Measurements from ENCODE around the gene FTH1.
"Not testable (repeated sequence)": the region's sequence is repeated elsewhere in the genome, so short reads cannot be mapped to it uniquely, and the experiment has no call there.

The FTH1 gene

GRCh38 chr11:61959678-61960077, 7.8 kb downstream of the FTH1 start:
- peaks cover 39% of the 10 kb centered on the region for H3K4me1 ChIP-seq (ENCODE audit: control insufficient read depth, insufficient read depth, low read length)
- no peak overlapping the region for H3K4me3 ChIP-seq (ENCODE audit: low read length)
- no peaks in the 10 kb centered on the region for H3K9me3 ChIP-seq (replicated peaks; ENCODE audit: low read length)
- H3K36me3 ChIP-seq (ENCODE audit: insufficient read depth, low read length): peaks cover 18% of the 10 kb centered on the region
- no peaks in the 10 kb centered on the region for H3K27me3 ChIP-seq (ENCODE audit: control insufficient read depth, insufficient read depth, low read length)
- no peak overlapping the region for H3K9ac ChIP-seq (ENCODE audit: low read depth, low read length)
- H3K4me2 ChIP-seq (ENCODE audit: low read length): no peak overlapping the region

- no peaks in the 10 kb centered on the region for H3K27me3 ChIP-seq (ENCODE audit: control insufficient read depth, insufficient read depth, low read length)
- peaks cover 39% of the 10 kb centered on the region for H3K4me1 ChIP-seq (ENCODE audit: control insufficient read depth, insufficient read depth, low read length)
- H3K9ac ChIP-seq (ENCODE audit: low read depth, low read length): no peak overlapping the region
- no peak overlapping the region for H3K4me2 ChIP-seq (ENCODE audit: low read length)
- H3K9me3 ChIP-seq (replicated peaks; ENCODE audit: low read length): no peaks in the 10 kb centered on the region
- H3K36me3 ChIP-seq (ENCODE audit: insufficient read depth, low read length): peaks cover 12% of the 10 kb centered on the region
- no peak overlapping the region for H3K4me3 ChIP-seq (ENCODE audit: low read length)
Observed at GRCh38 chr11:61959114-61959513, 8.3 kb downstream of the FTH1 start.

- no peaks in the 10 kb centered on the region for H3K27me3 ChIP-seq (ENCODE audit: control insufficient read depth, insufficient read depth, low read length)
- H3K9ac ChIP-seq (ENCODE audit: low read depth, low read length): no peak overlapping the region
- H3K4me2 ChIP-seq (ENCODE audit: low read length): no peak overlapping the region
- peaks cover 38% of the 10 kb centered on the region for H3K4me1 ChIP-seq (ENCODE audit: control insufficient read depth, insufficient read depth, low read length)
- H3K4me3 ChIP-seq (ENCODE audit: low read length): no peak overlapping the region
- H3K36me3 ChIP-seq (ENCODE audit: insufficient read depth, low read length): peaks cover 7% of the 10 kb centered on the region
- H3K9me3 ChIP-seq (replicated peaks; ENCODE audit: low read length): no peaks in the 10 kb centered on the region
Observed at GRCh38 chr11:61958590-61958989, 8.8 kb downstream of the FTH1 start.

- Histone ChIP-seq H3K36me3 (ENCODE audit: insufficient read depth, low read length) (peaks cover 4% of the 10 kb centered on the region), H3K9me3 (replicated peaks; ENCODE audit: low read length) (no peaks in the 10 kb centered on the region), H3K9ac (ENCODE audit: low read depth, low read length) (no peak overlapping the region), H3K27me3 (ENCODE audit: control insufficient read depth, insufficient read depth, low read length) (no peaks in the 10 kb centered on the region), H3K4me2 (ENCODE audit: low read length) (no peak overlapping the region), H3K4me1 (ENCODE audit: control insufficient read depth, insufficient read depth, low read length) (peaks cover 31% of the 10 kb centered on the region), H3K4me3 (ENCODE audit: low read length) (no peak overlapping the region)
Observed at GRCh38 chr11:61957021-61957770, 10.2 kb downstream of the FTH1 start.

GRCh38 chr11:61956191-61957020, 11.0 kb downstream of the FTH1 start:
- no peaks in the 10 kb centered on the region for H3K27me3 ChIP-seq (ENCODE audit: control insufficient read depth, insufficient read depth, low read length)
- peak overlapping the region; percentile 65 for H3K4me3 ChIP-seq (ENCODE audit: low read length)
- H3K4me1 ChIP-seq (ENCODE audit: control insufficient read depth, insufficient read depth, low read length): peaks cover 23% of the 10 kb centered on the region
- H3K9ac ChIP-seq (ENCODE audit: low read depth, low read length): peak overlapping the region; percentile 82
- peaks cover 4% of the 10 kb centered on the region for H3K36me3 ChIP-seq (ENCODE audit: insufficient read depth, low read length)
- no peaks in the 10 kb centered on the region for H3K9me3 ChIP-seq (replicated peaks; ENCODE audit: low read length)
- H3K4me2 ChIP-seq (ENCODE audit: low read length): peak overlapping the region; percentile 86

GRCh38 chr11:61955422-61956135, 11.9 kb downstream of the FTH1 start:
- Histone ChIP-seq H3K36me3 (ENCODE audit: insufficient read depth, low read length) (peaks cover 4% of the 10 kb centered on the region), H3K9ac (ENCODE audit: low read depth, low read length) (peak overlapping the region; percentile 82), H3K4me1 (ENCODE audit: control insufficient read depth, insufficient read depth, low read length) (peaks cover 20% of the 10 kb centered on the region)

GRCh38 chr11:61954851-61955421, 12.5 kb downstream of the FTH1 start:
- H3K4me2 ChIP-seq (ENCODE audit: low read length): peak overlapping the region; percentile 86
- peaks cover 4% of the 10 kb centered on the region for H3K36me3 ChIP-seq (ENCODE audit: insufficient read depth, low read length)
- peak overlapping the region; percentile 65 for H3K4me3 ChIP-seq (ENCODE audit: low read length)
- H3K9ac ChIP-seq (ENCODE audit: low read depth, low read length): peak overlapping the region; percentile 82
- H3K9me3 ChIP-seq (replicated peaks; ENCODE audit: low read length): no peaks in the 10 kb centered on the region
- H3K4me1 ChIP-seq (ENCODE audit: control insufficient read depth, insufficient read depth, low read length): peaks cover 20% of the 10 kb centered on the region
- no peaks in the 10 kb centered on the region for H3K27me3 ChIP-seq (ENCODE audit: control insufficient read depth, insufficient read depth, low read length)

More at GRCh38 chr11:61955422-61956135, 11.9 kb downstream of the FTH1 start:
- peak overlapping the region; percentile 86 for H3K4me2 ChIP-seq (ENCODE audit: low read length)
- H3K9me3 ChIP-seq (replicated peaks; ENCODE audit: low read length): no peaks in the 10 kb centered on the region
- H3K4me3 ChIP-seq (ENCODE audit: low read length): peak overlapping the region; percentile 65
- no peaks in the 10 kb centered on the region for H3K27me3 ChIP-seq (ENCODE audit: control insufficient read depth, insufficient read depth, low read length)

GRCh38 chr11:61954106-61954850, 13.2 kb downstream of the FTH1 start:
- Histone ChIP-seq H3K4me2 (ENCODE audit: low read length) (peak overlapping the region; percentile 86), H3K4me3 (ENCODE audit: low read length) (no peak overlapping the region), H3K9ac (ENCODE audit: low read depth, low read length) (peak overlapping the region; percentile 82), H3K4me1 (ENCODE audit: control insufficient read depth, insufficient read depth, low read length) (peaks cover 25% of the 10 kb centered on the region), H3K36me3 (ENCODE audit: insufficient read depth, low read length) (peaks cover 4% of the 10 kb centered on the region), H3K27me3 (ENCODE audit: control insufficient read depth, insufficient read depth, low read length) (no peaks in the 10 kb centered on the region), H3K9me3 (replicated peaks; ENCODE audit: low read length) (no peaks in the 10 kb centered on the region)

- not testable (repeated sequence) for H3K36me3 ChIP-seq (ENCODE audit: insufficient read depth, low read length)
Observed at GRCh38 chr11:61953632-61954031, 13.8 kb downstream of the FTH1 start.

GRCh38 chr11:61952882-61953281, 14.6 kb downstream of the FTH1 start:
- Histone ChIP-seq H3K9ac (ENCODE audit: low read depth, low read length) (no peak overlapping the region), H3K27me3 (ENCODE audit: control insufficient read depth, insufficient read depth, low read length) (no peaks in the 10 kb centered on the region), H3K9me3 (replicated peaks; ENCODE audit: low read length) (no peaks in the 10 kb centered on the region), H3K4me1 (ENCODE audit: control insufficient read depth, insufficient read depth, low read length) (peaks cover 28% of the 10 kb centered on the region), H3K4me2 (ENCODE audit: low read length) (no peak overlapping the region), H3K36me3 (ENCODE audit: insufficient read depth, low read length) (peaks cover 4% of the 10 kb centered on the region), H3K4me3 (ENCODE audit: low read length) (no peak overlapping the region)

More at GRCh38 chr11:61953632-61954031, 13.8 kb downstream of the FTH1 start:
- peaks cover 28% of the 10 kb centered on the region for H3K4me1 ChIP-seq (ENCODE audit: control insufficient read depth, insufficient read depth, low read length)
- H3K4me3 ChIP-seq (ENCODE audit: low read length); H3K27me3 ChIP-seq (ENCODE audit: control insufficient read depth, insufficient read depth, low read length); H3K9me3 ChIP-seq (replicated peaks; ENCODE audit: low read length); H3K4me2 ChIP-seq (ENCODE audit: low read length); H3K9ac ChIP-seq (ENCODE audit: low read depth, low read length): not testable (repeated sequence)

All from skeletal muscle satellite cell (primary cell).